Dermis microvascular lymphatic vessel endothelial cell (primary cell): ENCODE data around the gene TMEM176B. TPM values are rescaled to one million over a fixed set of nuclear protein-coding genes. Genes with fewer than 3 reads are reported as not detected.

Experiments used
- DNase-seq, 2 donors: peaks; one replicate each; pipeline versions ENCODE4 v3.0.0 to v3.0.0-alpha.2; 2010; ENCODE audit warnings: low read depth in 2 of 2
- total RNA-seq: library from RNA; depleted of rRNA; stranded (reverse); fragments of >200 nt; gene quantifications from 2 replicates; pipeline ENCODE4 v1.2.1, GENCODE V29; 2014

The TMEM176B gene
- not detected in 2 replicates for total RNA-seq

DNA sequence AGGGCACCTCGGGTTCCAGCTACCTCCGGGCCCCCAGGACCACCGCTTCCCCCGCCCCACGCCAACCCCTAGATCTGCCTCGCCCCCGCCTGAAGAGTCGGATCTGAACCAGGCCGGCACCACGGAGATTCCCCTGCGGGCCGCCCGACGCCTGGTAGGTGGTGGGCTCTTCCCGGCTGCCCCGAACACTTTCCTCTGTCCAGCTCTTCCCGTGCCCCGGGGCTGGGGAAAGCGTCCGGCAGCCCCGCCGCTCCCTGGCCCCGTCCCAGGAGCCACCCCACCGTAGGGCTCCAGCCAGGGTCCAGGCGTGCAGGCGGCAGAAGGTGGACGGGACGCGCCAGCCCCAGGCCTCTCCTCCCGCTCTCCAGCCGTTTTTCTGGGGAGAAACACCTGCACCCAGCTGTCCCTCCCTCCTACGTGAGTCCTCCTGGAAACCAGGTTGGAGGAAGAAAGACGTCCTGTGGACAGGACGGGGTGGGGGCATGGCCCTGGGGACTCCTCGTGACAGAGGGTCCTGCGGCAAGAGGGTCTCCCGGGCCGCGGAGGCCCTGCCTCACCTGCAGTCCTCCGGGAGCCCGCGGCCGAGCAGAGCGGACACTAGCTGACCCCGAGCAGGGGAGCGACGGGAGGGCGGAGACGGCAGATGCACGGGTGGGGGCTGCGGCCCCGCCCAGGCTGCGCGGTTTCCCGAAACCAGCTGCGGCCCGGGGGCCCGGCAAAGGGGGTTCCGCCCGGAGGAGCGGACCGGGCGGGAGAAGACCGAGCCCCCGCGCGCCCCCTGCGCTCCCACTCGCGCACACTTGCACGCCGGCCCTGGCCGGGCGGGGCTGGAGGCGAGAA is at the start of gene TMEM176B:
Gene TMEM176B (minus strand): TSS at position 624 of the 840 bp plus-strand sequence. CDS start 3,795 bp downstream, outside the sequence.
- DNase-seq: no peak

DNA sequence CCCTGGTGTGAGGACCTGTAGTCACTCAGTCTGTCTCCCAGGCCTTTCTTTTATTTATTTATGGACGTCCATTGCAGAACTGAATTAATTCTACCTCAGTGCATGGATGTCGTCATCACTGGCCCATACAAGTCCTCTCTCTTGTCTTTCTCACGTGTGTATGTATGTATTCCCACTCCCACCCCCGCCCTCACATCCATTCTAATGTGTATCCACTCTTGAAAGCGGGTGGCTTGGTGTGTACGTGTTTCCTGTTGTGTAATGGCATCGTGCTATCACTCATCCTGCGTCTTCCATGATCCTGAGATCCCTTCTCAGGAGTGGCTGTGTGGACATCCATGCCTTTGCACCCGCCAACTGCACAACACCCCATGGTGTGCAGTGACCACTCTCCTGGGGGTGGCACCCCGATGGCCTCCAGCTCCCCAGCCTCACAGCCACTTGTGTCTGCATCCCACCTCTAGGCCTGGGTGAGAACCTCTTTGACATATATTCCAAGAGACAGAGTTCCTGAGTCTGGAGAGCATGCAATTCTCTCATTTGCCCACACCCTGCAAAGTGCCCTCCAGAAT is 49.1 kb upstream of the TMEM176B start:
- DNase-seq: no peak

DNA sequence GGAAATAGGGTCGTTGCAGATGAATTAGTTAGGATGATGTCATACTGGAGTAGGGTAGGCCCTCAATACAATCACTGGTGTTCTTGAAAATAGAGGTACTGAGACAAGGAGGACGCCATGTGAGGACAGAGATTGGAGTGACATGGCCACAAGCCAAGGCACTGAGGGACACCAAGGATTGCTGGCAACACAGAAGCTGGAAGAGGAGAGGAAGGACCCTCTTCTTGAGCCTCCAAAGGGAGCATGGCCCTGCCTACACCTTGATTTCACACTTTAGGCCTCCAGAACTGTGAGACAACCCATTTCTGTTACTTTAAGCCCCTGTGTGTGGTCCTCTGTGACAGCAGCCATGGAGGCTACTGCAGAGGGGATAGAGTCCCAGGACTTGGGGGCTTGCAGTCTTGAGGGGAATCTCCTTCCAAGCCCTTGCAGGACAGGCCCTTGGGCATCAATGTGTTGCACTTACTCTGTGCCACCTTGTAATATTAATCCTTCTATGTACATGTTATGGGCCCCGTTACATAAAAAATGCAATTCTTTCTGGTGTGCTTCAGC is 48.5 kb upstream of the TMEM176B start:
- no peak for DNase-seq

DNA sequence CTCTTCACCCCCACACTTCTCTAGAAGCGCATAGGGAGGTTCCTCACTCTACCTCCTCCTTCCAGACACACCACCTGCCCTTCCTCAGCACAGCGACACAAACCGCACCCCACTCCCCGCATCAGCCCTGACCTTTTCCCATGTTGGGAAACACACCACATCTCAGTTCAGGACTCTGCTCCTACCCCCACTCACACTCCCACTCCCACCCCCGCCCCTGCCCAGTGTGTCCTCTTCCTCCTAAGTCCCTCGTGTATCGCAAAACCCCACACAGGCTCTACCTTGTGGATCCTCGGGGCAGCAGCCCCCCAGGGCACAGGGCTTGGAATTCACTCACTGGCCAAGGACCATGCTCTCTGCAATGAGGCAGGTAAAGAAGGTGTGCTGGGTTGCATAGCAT is 47.9 kb upstream of the TMEM176B start:
- no peak for DNase-seq

DNA sequence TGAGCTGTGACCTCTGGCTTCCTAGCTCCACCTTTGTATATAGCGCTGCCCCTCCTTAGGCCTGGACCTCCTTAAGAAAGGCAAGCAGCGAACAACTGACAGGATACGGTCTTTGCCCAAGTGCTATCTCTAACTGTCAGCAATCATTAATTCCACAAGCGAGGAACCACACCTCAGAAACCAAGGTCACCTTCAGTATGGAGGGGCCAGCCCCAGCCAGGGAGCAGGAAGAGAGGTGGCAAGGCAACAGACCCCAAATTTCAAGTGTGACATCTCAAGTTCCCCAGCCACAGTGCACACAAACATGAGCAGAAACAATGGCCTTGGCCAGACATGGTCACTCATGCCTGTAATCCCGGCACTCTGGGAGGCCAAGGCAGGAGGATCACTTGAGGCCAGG is 47.4 kb upstream of the TMEM176B start:
- DNase-seq: no peak

DNA sequence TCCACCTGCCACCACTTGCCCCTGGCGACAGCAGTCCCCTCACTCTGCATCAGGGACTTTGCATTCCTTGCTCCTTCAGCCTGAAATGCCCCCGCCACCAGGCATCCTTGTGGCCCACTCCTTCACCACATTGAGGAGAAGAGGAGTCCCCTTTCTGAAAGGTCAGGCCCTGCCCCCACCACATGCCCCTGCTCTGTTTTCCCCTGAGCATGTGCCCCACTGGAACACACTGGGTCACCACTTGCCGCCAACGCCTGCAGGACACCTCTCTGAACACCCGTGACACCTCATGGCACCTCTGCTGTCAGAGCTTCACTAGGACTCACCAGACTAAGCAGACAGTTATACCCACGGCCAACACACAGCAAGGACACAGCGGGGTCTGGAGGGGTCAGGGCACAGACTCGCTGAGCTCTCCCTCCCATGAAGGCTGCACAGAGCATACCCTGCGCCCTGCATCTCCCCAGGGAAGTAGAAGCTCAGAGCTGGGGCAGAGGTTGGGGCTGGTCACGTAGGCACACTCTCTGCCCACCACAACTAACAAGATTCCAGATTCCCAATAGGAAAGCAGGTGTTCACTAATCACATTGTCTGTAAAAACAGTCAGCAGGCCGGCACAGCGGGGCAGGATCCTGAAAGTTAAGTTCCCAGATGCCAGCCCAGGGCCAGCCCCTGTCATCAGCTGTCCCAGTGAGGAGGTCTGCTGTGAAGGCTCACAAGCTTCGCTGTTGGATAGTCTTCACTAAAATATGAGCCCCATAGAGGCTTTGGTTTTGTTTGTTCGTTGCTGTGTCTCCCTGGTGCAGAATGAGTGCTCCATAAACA is 46.3 kb upstream of the TMEM176B start:
- DNase-seq: no peak

DNA sequence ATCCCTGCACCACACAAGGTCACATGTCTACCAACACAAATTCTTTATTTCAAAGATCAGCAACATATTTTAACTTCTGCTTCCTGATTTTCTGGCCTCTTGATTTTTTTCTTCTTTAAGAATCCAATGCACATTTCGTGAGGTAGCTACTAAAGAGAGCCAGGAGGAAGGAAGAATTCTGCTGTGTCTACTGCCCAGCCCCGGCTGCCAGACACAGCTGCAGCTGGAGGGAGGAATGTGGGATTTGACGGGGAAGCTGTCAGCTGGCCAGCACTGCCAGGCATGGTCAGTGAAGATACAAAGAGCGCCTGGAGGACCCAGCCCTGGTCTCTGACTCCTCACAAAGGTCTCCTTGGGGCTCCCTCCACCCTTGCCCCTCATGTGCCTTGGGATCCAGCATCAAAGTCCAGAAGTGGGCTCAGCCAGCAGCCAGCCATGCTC is 45.3 kb upstream of the TMEM176B start:
- DNase-seq: no peak

DNA sequence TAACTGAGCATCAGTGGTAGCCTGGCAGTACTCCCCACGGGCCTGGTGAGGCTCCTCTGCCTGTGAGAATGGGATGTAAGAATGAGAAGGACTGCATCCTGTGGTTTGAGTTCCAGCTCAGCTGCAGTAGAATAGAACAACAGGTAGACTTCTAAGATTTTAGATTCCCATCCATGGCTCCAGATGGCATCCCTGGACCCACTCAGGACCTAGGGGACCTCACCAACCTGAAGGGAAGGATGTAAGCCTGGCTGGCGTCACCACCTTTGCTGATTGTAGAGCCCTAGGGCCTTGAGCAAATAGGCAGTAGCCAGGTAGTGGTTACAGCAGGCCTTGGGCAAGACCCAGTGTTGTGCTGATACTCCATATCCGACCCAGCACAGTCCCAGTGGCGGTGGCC is 42.6 kb upstream of the TMEM176B start:
- no peak for DNase-seq

DNA sequence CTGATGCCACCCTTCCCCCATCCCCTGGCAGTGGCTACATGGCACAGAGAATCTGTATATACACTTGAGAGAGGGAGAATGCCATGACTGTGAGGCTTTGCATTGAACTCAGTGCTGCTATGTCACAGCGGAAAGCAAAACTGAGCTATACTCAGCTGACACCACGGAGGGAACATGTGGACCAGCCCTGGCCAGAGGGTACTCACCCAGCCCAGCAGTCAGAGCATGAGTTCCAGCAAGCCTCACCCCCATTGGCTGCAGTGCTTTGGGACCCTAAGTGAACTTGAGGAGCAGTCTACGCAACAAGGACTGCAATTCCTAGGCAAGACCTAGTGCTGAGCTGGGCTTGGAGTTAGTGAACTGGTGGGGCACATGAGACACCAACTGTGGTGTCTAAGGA is 41.9 kb upstream of the TMEM176B start:
- DNase-seq: no peak

DNA sequence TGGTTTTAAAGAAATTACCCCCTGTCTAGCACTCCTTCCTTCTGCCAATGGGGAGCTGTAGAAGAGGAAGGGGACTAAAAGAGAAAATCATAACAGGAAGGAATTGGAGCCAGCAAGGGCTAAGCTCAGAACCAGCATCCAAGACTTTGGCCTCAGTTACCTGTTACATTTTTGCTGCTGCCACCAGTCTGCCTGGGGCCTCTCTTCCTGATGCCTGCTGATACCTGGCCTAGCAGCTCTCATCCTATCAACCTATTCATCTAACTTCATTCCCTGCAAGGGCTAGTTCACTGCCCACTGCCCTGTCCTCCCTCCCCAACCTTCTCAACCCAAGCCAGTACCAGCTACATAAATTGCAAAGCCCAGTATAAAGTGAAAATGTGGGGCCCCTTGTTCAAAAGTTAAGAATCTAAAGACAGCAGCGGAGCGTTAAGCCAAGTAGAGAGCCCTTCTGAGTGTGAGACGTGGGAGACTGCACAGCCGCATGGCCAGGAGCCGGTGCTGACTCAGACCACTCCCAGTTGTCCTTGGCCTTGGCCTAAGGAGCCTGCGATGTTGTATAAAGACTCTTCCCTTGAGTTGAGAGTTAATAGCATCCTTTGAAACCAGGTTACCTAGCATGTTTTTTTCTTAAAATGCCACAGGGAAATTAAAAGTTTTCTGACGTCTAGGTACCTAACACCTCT is 38.9 kb upstream of the TMEM176B start:
- no peak for DNase-seq

DNA sequence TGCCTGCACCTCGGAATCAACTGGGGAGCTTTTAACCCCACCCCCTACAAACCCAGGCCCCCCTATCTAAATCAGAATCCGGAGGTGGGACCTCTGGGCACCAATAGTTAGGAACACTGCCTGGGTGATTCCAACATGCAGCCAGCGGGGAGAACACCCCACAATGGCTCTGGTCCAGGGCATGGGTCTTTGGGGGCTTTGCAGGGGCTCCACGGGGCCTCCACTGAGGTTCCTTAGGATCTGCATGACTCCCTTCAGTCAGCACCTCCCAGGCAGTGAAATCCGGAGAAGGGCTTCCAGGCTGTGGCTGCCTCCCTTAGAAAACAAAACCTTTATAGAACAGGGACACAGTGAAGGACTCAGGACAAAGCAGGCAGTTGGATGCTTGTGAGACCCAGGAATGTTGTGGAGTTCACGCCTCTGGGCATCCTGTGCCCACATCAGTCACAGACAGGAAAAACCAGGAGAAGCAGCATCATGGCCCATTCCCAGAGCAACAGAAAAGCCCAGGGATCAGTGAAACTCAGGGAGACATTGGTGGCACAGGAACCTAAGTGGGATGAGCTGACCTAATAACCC is 35.6 kb upstream of the TMEM176B start:
- no peak for DNase-seq

DNA sequence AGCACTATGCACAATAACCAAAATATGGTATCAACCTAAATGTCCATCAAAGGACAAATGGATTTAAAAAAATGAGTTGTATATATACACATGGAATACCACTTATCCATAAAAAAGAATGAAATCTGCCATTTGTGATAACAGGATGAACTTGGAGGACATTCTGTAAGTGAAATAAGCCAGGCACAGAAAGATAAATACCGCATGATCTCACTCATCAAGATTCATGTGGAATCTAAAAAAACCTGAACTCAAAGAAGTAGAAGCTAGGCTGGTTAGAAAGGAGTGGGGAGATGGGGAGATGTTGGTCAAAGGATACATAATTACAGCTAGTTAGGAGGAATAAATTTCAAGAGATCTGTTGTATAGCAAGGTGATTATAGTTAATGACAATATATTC is 34.9 kb upstream of the TMEM176B start:
- DNase-seq: no peak

DNA sequence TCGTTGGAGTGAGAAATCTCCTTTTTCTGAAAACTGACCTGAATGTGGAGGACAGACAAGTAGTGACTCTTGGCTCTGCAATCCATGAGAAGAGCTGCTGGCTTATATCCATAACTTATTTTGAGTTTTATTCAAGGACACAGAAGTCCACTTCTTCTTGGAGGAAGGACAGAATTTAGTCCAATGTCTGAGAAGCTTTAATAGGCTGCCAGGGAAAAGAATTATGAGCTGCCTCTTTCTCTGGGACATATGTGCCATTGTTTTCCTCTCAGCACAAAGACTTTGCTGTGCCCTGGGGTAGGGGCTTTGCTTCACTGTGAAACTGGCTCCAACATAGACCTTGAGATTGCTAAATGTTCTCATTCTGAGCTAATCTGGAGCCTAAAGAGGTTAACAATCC is 31.7 kb upstream of the TMEM176B start:
- DNase-seq: no peak

DNA sequence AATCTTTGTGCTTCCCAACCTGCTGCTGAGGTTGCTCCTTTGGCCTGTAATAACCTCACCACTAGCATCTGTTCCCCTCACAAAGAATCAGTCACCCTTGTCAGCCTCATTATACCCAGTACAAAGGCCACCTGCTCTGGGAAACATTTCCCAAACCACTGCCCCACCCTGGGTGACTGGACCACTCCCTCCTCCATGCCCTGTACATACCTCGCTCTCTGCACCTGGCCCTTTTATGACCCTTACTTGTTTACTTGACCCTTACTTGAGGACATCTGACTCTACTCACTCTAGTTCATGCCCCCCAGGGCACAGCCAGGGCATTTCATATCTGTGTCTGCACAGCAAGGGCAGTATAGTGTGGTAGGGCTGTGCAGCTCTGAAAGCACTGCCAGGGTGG is 30.8 kb upstream of the TMEM176B start:
- DNase-seq: no peak

DNA sequence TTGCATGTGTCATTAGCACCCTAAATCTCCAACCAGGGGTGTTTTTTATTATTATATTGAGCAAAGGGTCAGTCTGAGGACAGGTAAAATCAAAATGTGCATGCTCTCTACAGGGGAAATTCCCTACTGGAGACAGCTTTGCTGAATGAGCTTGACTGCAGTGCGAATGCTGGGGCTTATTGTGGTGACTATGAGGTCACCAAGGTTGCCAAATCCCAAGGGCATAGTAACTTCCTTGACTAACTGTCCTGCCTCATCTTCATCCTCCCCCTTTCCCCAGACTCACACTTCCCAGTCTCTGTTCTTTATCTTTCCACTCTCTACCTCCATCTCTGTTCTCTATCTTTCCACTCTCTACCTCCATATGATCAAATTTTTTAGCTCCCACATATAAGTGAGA is 29.3 kb upstream of the TMEM176B start:
- DNase-seq: no peak

DNA sequence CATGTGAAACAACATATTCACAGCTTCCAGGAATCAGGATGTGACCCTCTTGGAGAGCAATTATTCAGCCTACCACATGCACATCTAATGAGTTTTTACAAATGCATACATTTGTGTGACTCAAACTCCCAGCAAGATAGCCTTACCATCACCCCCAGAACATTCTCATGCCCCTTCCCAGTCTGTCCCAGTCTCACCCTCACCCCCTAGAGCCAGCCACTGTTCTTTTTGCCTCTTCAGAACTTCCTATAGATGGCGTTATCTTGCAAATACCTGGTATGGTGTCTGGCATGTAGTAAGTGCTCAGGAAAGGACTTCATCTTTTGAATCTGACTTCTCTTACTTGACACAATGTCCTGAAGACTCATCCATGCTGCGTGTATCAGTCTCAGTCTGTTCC is 28.2 kb upstream of the TMEM176B start:
- DNase-seq: no peak

DNA sequence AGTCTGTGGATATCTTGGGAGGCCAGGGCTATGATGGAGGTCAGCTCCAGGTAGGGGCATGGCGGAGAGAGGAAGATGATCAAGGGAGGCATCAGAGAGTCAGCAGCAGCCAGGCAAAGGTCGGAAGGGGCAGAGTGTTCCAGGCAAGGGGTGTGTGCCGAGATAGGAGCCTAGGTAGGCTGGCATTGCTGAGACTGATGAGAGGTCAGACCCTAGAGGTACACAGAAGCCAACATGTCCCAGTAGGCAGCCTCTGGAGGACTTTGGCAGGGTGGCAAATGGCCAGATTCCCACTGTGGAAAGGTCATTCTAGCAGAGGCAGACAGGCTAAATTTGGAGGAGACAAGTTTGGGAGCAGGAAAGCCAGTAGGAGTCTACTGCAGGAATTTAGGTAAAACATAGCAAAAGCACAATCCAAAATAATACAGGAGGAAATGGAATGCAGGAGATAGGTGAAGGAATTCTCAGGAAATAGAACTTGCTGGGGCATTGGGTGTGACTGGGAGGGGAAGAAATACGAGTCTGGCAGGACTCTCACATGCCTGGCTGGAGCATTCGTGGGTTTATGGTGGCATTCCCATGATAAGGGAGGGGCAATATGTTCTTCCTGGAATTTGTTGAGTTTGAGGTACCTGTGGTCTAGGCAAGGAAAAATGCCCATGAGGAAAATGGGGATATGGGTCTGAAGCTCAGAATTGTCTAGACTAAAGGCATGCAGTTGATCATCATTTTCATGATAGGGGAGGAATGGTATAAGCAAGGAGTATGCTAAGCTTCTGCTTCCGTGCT is 26.1 kb upstream of the TMEM176B start:
- no peak for DNase-seq

DNA sequence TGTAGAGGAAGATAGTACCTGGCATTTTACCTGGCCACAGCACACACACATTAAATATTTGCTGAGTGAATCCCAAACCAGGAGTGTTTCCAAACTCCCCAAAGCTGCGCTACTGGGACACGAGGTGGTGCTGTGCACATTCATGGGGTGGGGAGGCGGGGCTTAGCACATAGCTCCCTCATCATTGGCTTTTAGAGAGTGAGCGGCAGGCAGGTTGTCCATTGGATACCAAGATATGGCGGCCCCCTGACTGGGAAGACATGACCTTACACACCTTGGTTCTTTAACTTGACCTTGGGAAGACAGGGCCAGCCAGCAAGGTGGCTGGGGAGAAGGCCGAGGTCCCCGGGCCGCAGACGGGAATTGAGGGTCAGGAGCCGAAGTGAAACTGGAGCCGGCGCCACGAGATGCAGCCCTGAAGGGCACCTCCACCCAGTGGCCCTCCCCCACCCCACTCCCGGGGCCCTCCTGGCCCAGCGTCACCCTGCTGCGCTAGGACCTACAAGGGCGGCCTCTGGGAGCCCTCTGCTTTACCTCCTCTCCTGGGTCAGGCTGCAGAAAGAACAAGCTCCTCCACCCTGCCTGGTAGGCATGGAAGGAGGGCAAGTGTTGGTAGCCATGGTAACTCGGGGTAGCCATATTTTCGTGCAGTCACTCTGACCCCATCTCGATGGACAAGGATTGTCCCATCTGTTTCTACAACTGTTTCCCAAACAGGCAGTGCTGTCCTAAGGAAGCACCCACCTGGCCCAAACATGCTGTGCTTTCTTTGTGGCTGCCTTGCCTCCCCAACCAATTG is 24.4 kb upstream of the TMEM176B start:
- no peak for DNase-seq

DNA sequence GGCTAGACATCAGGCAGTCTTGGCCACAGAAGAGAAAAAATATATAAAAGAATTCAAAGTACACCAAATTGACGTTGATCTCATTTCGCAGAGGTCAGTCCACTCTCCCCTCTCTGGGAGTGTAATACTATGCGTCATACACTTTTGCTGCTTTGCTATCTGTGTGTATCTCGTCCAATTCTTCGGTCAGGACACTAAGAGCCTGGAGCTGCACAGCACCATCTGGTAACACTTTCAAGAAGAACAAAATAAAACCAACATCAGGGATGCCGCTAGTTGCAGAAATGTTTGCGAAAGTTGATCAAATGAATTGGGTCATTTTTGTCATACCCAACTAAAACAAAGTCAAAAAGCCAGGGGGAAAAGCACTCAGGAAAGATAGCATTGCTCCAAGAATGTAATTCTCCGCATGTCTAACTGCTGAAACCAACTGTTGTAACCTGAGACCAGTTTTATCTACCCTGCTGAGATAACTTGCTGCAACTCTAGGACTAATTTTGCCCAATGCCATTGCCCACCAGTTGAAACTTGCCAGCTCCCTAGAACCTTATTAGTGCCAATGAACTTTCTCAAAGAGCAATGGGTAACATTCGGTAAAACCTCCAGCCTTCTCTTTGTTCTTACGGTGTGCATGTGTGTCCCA is 23.4 kb upstream of the TMEM176B start:
- no peak for DNase-seq
